C1 segment of cervical spinal cord (tissue), 14 donors: Measurements from ENCODE around the gene F12.
A peak's percentile ranks its signal among the peaks of the same experiment; 100 is the strongest.

Experiments used
- DNase-seq, 14 donors: peaks; one replicate each; lab custom pipeline; 2025; lab: John Stamatoyannopoulos, UW

Gene F12

GRCh38 chr5:177414481-177414880 is 5.1 kb upstream of the F12 start:
- no peak for DNase-seq

GRCh38 chr5:177412603-177413233 is 3.4 kb upstream of the F12 start:
- no peak for DNase-seq

GRCh38 chr5:177410575-177410974 is 1.2 kb upstream of the F12 start:
- no peak for DNase-seq

- no peak for DNase-seq
Measured at GRCh38 chr5:177405805-177406204, 3.6 kb downstream of the F12 start.

- DNase-seq, result no peak
Measured at GRCh38 chr5:177405312-177405711, 4.1 kb downstream of the F12 start.

GRCh38 chr5:177404641-177405179 is 4.7 kb downstream of the F12 start:
- DNase-seq, result no peak

- peak in 12 of 14 donors; percentile 4 to 57 (median 38) for DNase-seq
Measured at GRCh38 chr5:177403792-177404640, 5.3 kb downstream of the F12 start.

- DNase-seq, result no peak
Measured at GRCh38 chr5:177403102-177403791, 6.1 kb downstream of the F12 start.

- peak in 1 of 14 donors; percentile 31 for DNase-seq
Measured at GRCh38 chr5:177402271-177403043, 6.9 kb downstream of the F12 start.

- no peak for DNase-seq
Measured at GRCh38 chr5:177399997-177400868, 9.1 kb downstream of the F12 start, which contains the start of gene PFN3. PFN3 (minus strand) TSS chr5:177400661; CDS start chr5:177400576, 85 bp downstream.

GRCh38 chr5:177397875-177398390 is 11.4 kb downstream of the F12 start:
- no peak for DNase-seq

GRCh38 chr5:177396807-177397206 is 12.6 kb downstream of the F12 start:
- DNase-seq, result no peak

GRCh38 chr5:177396078-177396477 is 13.3 kb downstream of the F12 start:
- no peak for DNase-seq

- no peak for DNase-seq
Measured at GRCh38 chr5:177393990-177394389, 15.4 kb downstream of the F12 start.

- no peak for DNase-seq
Measured at GRCh38 chr5:177393206-177393765, 16.1 kb downstream of the F12 start.

GRCh38 chr5:177392765-177393164 is 16.6 kb downstream of the F12 start:
- no peak for DNase-seq

GRCh38 chr5:177390363-177391300 is 18.7 kb downstream of the F12 start:
- peak in 13 of 14 donors; percentile 1 to 76 (median 54) for DNase-seq
